ENCODE measurements around the gene FAM241B.

The FAM241B gene

GRCh38 chr10:69665474-69666320 lies 35.6 kb downstream of the FAM241B start:
- Histone ChIP-seq H3K4me3 (ENCODE audit: low read length) (no peak overlapping the region), H3K4me1 (ENCODE audit: control insufficient read depth, insufficient read depth, low read length) (peaks cover 17% of the 10 kb centered on the region), H3K27me3 (ENCODE audit: control insufficient read depth, insufficient read depth, low read length) (peaks cover 3% of the 10 kb centered on the region), H3K9ac (ENCODE audit: low read length) (no peak overlapping the region), H3K9me3 (ENCODE audit: control insufficient read depth, low read length) (no peaks in the 10 kb centered on the region), H3K36me3 (ENCODE audit: control insufficient read depth, insufficient read depth, low read length) (no peaks in the 10 kb centered on the region)

- no peak overlapping the region for H3K9ac ChIP-seq (ENCODE audit: low read length)
- peaks cover 16% of the 10 kb centered on the region for H3K4me1 ChIP-seq (ENCODE audit: control insufficient read depth, insufficient read depth, low read length)
- H3K9me3 ChIP-seq (ENCODE audit: control insufficient read depth, low read length) = no peaks in the 10 kb centered on the region
- no peaks in the 10 kb centered on the region for H3K27me3 ChIP-seq (ENCODE audit: control insufficient read depth, insufficient read depth, low read length)
- no peaks in the 10 kb centered on the region for H3K36me3 ChIP-seq (ENCODE audit: control insufficient read depth, insufficient read depth, low read length)
- no peak overlapping the region for H3K4me3 ChIP-seq (ENCODE audit: low read length)
Measured at GRCh38 chr10:69666756-69667155, 36.7 kb downstream of the FAM241B start.

GRCh38 chr10:69668721-69669120 lies 38.7 kb downstream of the FAM241B start:
- Histone ChIP-seq H3K4me3 (ENCODE audit: low read length) (no peak overlapping the region), H3K27me3 (ENCODE audit: control insufficient read depth, insufficient read depth, low read length) (no peaks in the 10 kb centered on the region), H3K9me3 (ENCODE audit: control insufficient read depth, low read length) (no peaks in the 10 kb centered on the region), H3K9ac (ENCODE audit: low read length) (no peak overlapping the region), H3K4me1 (ENCODE audit: control insufficient read depth, insufficient read depth, low read length) (peaks cover 8% of the 10 kb centered on the region), H3K36me3 (ENCODE audit: control insufficient read depth, insufficient read depth, low read length) (no peaks in the 10 kb centered on the region)

- Histone ChIP-seq H3K27me3 (ENCODE audit: control insufficient read depth, insufficient read depth, low read length) (no peaks in the 10 kb centered on the region), H3K4me3 (ENCODE audit: low read length) (no peak overlapping the region), H3K36me3 (ENCODE audit: control insufficient read depth, insufficient read depth, low read length) (no peaks in the 10 kb centered on the region), H3K9ac (ENCODE audit: low read length) (no peak overlapping the region), H3K4me1 (ENCODE audit: control insufficient read depth, insufficient read depth, low read length) (peaks cover 8% of the 10 kb centered on the region), H3K9me3 (ENCODE audit: control insufficient read depth, low read length) (no peaks in the 10 kb centered on the region)
Measured at GRCh38 chr10:69669409-69669808, 39.4 kb downstream of the FAM241B start.

- Histone ChIP-seq H3K4me1 (ENCODE audit: control insufficient read depth, insufficient read depth, low read length) (no peaks in the 10 kb centered on the region), H3K36me3 (ENCODE audit: control insufficient read depth, insufficient read depth, low read length) (no peaks in the 10 kb centered on the region), H3K9ac (ENCODE audit: low read length) (no peak overlapping the region), H3K4me3 (ENCODE audit: low read length) (no peak overlapping the region), H3K9me3 (ENCODE audit: control insufficient read depth, low read length) (no peaks in the 10 kb centered on the region), H3K27me3 (ENCODE audit: control insufficient read depth, insufficient read depth, low read length) (peaks cover 4% of the 10 kb centered on the region)
Measured at GRCh38 chr10:69673521-69673920, 43.5 kb downstream of the FAM241B start.

- no peaks in the 10 kb centered on the region for H3K9me3 ChIP-seq (ENCODE audit: control insufficient read depth, low read length)
- H3K4me3 ChIP-seq (ENCODE audit: low read length) = no peak overlapping the region
- H3K27me3 ChIP-seq (ENCODE audit: control insufficient read depth, insufficient read depth, low read length) = peaks cover 4% of the 10 kb centered on the region
- no peak overlapping the region for H3K9ac ChIP-seq (ENCODE audit: low read length)
- H3K4me1 ChIP-seq (ENCODE audit: control insufficient read depth, insufficient read depth, low read length) = no peaks in the 10 kb centered on the region
- H3K36me3 ChIP-seq (ENCODE audit: control insufficient read depth, insufficient read depth, low read length) = no peaks in the 10 kb centered on the region
Measured at GRCh38 chr10:69674786-69675185, 44.7 kb downstream of the FAM241B start.

- H3K9ac ChIP-seq (ENCODE audit: low read length) = no peak overlapping the region
- peaks cover 4% of the 10 kb centered on the region for H3K27me3 ChIP-seq (ENCODE audit: control insufficient read depth, insufficient read depth, low read length)
- H3K9me3 ChIP-seq (ENCODE audit: control insufficient read depth, low read length) = no peaks in the 10 kb centered on the region
- no peaks in the 10 kb centered on the region for H3K4me1 ChIP-seq (ENCODE audit: control insufficient read depth, insufficient read depth, low read length)
- H3K4me3 ChIP-seq (ENCODE audit: low read length) = no peak overlapping the region
- H3K36me3 ChIP-seq (ENCODE audit: control insufficient read depth, insufficient read depth, low read length) = no peaks in the 10 kb centered on the region
Measured at GRCh38 chr10:69676301-69676700, 46.3 kb downstream of the FAM241B start.

- no peaks in the 10 kb centered on the region for H3K9me3 ChIP-seq (ENCODE audit: control insufficient read depth, low read length)
- no peaks in the 10 kb centered on the region for H3K4me1 ChIP-seq (ENCODE audit: control insufficient read depth, insufficient read depth, low read length)
- H3K4me3 ChIP-seq (ENCODE audit: low read length) = no peak overlapping the region
- no peaks in the 10 kb centered on the region for H3K36me3 ChIP-seq (ENCODE audit: control insufficient read depth, insufficient read depth, low read length)
- peaks cover 4% of the 10 kb centered on the region for H3K27me3 ChIP-seq (ENCODE audit: control insufficient read depth, insufficient read depth, low read length)
- H3K9ac ChIP-seq (ENCODE audit: low read length) = no peak overlapping the region
Measured at GRCh38 chr10:69677985-69678654, 48.1 kb downstream of the FAM241B start.

GRCh38 chr10:69679736-69680135 lies 49.7 kb downstream of the FAM241B start:
- Histone ChIP-seq H3K9me3 (ENCODE audit: control insufficient read depth, low read length) (no peaks in the 10 kb centered on the region), H3K36me3 (ENCODE audit: control insufficient read depth, insufficient read depth, low read length) (no peaks in the 10 kb centered on the region), H3K9ac (ENCODE audit: low read length) (no peak overlapping the region), H3K4me3 (ENCODE audit: low read length) (no peak overlapping the region), H3K27me3 (ENCODE audit: control insufficient read depth, insufficient read depth, low read length) (peaks cover 4% of the 10 kb centered on the region), H3K4me1 (ENCODE audit: control insufficient read depth, insufficient read depth, low read length) (peaks cover 5% of the 10 kb centered on the region)

- peaks cover 4% of the 10 kb centered on the region for H3K27me3 ChIP-seq (ENCODE audit: control insufficient read depth, insufficient read depth, low read length)
Measured at GRCh38 chr10:69680610-69681009, 50.6 kb downstream of the FAM241B start.

GRCh38 chr10:69681436-69681835 lies 51.4 kb downstream of the FAM241B start:
- Histone ChIP-seq H3K27me3 (ENCODE audit: control insufficient read depth, insufficient read depth, low read length) (peaks cover 8% of the 10 kb centered on the region), H3K4me1 (ENCODE audit: control insufficient read depth, insufficient read depth, low read length) (peaks cover 18% of the 10 kb centered on the region), H3K9ac (ENCODE audit: low read length) (no peak overlapping the region), H3K4me3 (ENCODE audit: low read length) (no peak overlapping the region), H3K36me3 (ENCODE audit: control insufficient read depth, insufficient read depth, low read length) (no peaks in the 10 kb centered on the region), H3K9me3 (ENCODE audit: control insufficient read depth, low read length) (no peaks in the 10 kb centered on the region)

More at GRCh38 chr10:69680610-69681009, 50.6 kb downstream of the FAM241B start:
- H3K9ac ChIP-seq (ENCODE audit: low read length) = no peak overlapping the region
- no peak overlapping the region for H3K4me3 ChIP-seq (ENCODE audit: low read length)
- no peaks in the 10 kb centered on the region for H3K36me3 ChIP-seq (ENCODE audit: control insufficient read depth, insufficient read depth, low read length)
- H3K4me1 ChIP-seq (ENCODE audit: control insufficient read depth, insufficient read depth, low read length) = peaks cover 10% of the 10 kb centered on the region
- no peaks in the 10 kb centered on the region for H3K9me3 ChIP-seq (ENCODE audit: control insufficient read depth, low read length)

- Histone ChIP-seq H3K9ac (ENCODE audit: low read length) (no peak overlapping the region), H3K27me3 (ENCODE audit: control insufficient read depth, insufficient read depth, low read length) (peaks cover 7% of the 10 kb centered on the region), H3K36me3 (ENCODE audit: control insufficient read depth, insufficient read depth, low read length) (no peaks in the 10 kb centered on the region), H3K4me1 (ENCODE audit: control insufficient read depth, insufficient read depth, low read length) (peaks cover 18% of the 10 kb centered on the region), H3K4me3 (ENCODE audit: low read length) (no peak overlapping the region), H3K9me3 (ENCODE audit: control insufficient read depth, low read length) (no peaks in the 10 kb centered on the region)
Measured at GRCh38 chr10:69682955-69683474, 53.0 kb downstream of the FAM241B start.

All from mucosa of stomach (tissue), 1 donor.